Endothelial cell of umbilical vein (primary cell): ENCODE results near the gene PPFIBP2. TPM values are rescaled to one million over a fixed set of nuclear protein-coding genes. Genes with fewer than 3 reads are reported as not detected.

Source experiments
- BruUV-seq: library from RNA; stranded (reverse); fragments of 400-500 nt; replicated peaks from 2 replicates; lab custom pipeline; 2021; lab: Mats Ljungman, UMichigan
- CTCF ChIA-PET: fragments of 300-600, 350-600 bp; sonication (Branson Sonifier 250); formaldehyde crosslinking; loops from one replicate; lab custom pipeline; 2021; ENCODE audit warnings: antibody characterized with exemption, inconsistent platforms; lab: Charles Lee
- POLR2A ChIA-PET: fragments of 300-600, 350-600 bp; sonication (Branson Sonifier 250); formaldehyde crosslinking; loops from one replicate; lab custom pipeline; 2021; ENCODE audit warnings: antibody characterized with exemption, inconsistent platforms; lab: Charles Lee
- DNase-seq: peaks from one replicate; pipeline ENCODE4 v3.0.0-alpha.2; 2011; ENCODE audit warnings: low read depth, low spot score
- FAIRE-seq: peaks from 2 replicates; lab custom pipeline; 2011; peaks lifted over from hg19 to GRCh38; lab: Jason Lieb, UNC
- H2AFZ ChIP-seq: 2 replicates; pipeline ENCODE4 v1.6.0; 2012; ENCODE audit warnings: low read depth, low read length, control low read depth, inconsistent platforms
- H3K27ac ChIP-seq: 2 replicates; pipeline ENCODE4 v1.5.1; 2011; ENCODE audit warnings: low read depth, mild to moderate bottlenecking, control low read depth, low read length, moderate library complexity; ENCODE audit not compliant: insufficient read depth
- H3K27me3 ChIP-seq, 2 experiments: 2 replicates each; pipeline versions ENCODE4 v1.6.0 to v1.6.1; 2011; ENCODE audit warnings: low read length in 2 of 2, mixed read lengths in 1 of 2; ENCODE audit not compliant: control insufficient read depth in 2 of 2, insufficient read depth in 2 of 2
- H3K36me3 ChIP-seq, 2 experiments: 2 replicates in 1 of 2; 3 replicates in 1 of 2; pipeline ENCODE4 v1.5.1; 2011; ENCODE audit warnings: low read length in 2 of 2, mild to moderate bottlenecking in 1 of 2, moderate library complexity in 1 of 2; ENCODE audit not compliant: control insufficient read depth in 2 of 2, insufficient read depth in 2 of 2; ENCODE audit errors: extremely low read depth in 1 of 2
- H3K4me1 ChIP-seq: 3 replicates; pipeline ENCODE4 v1.5.1; 2011; ENCODE audit warnings: mild to moderate bottlenecking, low read length; ENCODE audit not compliant: control insufficient read depth, insufficient read depth; ENCODE audit errors: extremely low read depth
- H3K4me2 ChIP-seq: 2 replicates; pipeline ENCODE4 v1.6.1; 2011; ENCODE audit warnings: low read length, control low read depth, mixed read lengths; ENCODE audit not compliant: insufficient read depth
- H3K4me3 ChIP-seq, 3 experiments: fragments of 200-600 bp in 1 of 3; sonication (generic), shearing (Covaris generic) in 1 of 3; replicated peaks in 1 of 3; 2 replicates each; pipeline ENCODE4 v1.5.1; 2011 to 2016; ENCODE audit warnings: control low read depth in 3 of 3, low read length in 3 of 3, mild to moderate bottlenecking in 2 of 3, inconsistent platforms in 1 of 3, low read depth in 1 of 3, moderate library complexity in 1 of 3; ENCODE audit not compliant: insufficient read depth in 1 of 3
- H3K79me2 ChIP-seq: 2 replicates; pipeline ENCODE4 v1.6.0; 2012; ENCODE audit warnings: low read length, inconsistent platforms; ENCODE audit not compliant: control insufficient read depth, insufficient read depth
- H3K9ac ChIP-seq: replicated peaks from 2 replicates; pipeline ENCODE3; 2011; ENCODE audit warnings: low read length, control low read depth; ENCODE audit not compliant: insufficient read depth; ENCODE audit errors: extremely low read depth
- H3K9me1 ChIP-seq: replicated peaks from 3 replicates; pipeline ENCODE4 v1.6.0; 2011; ENCODE audit warnings: mild to moderate bottlenecking, low read length; ENCODE audit not compliant: control insufficient read depth, insufficient read depth; ENCODE audit errors: extremely low read depth
- H3K9me3 ChIP-seq: replicated peaks from 2 replicates; pipeline ENCODE4 v1.5.1; 2012; ENCODE audit warnings: low read length, inconsistent platforms; ENCODE audit not compliant: control insufficient read depth, insufficient read depth
- H4K20me1 ChIP-seq: replicated peaks from 2 replicates; pipeline ENCODE3; 2011; ENCODE audit warnings: mild to moderate bottlenecking, low read length; ENCODE audit not compliant: control insufficient read depth, insufficient read depth; ENCODE audit errors: extremely low read depth
- EZH2 ChIP-seq: IDR thresholded peaks from 2 replicates; pipeline ENCODE4 v1.6.1; 2012; ENCODE audit warnings: borderline replicate concordance, low read depth, mild to moderate bottlenecking, moderate library complexity, low read length, inconsistent platforms; ENCODE audit not compliant: severe bottlenecking
- FOS ChIP-seq: IDR thresholded peaks from 2 replicates; pipeline ENCODE4 v1.6.1; 2011; ENCODE audit warnings: mild to moderate bottlenecking, low read length, moderate library complexity, borderline replicate concordance; ENCODE audit not compliant: insufficient read depth
- GATA2 ChIP-seq: IDR thresholded peaks from 2 replicates; pipeline ENCODE4 v1.7.0; 2011; ENCODE audit warnings: low read depth, mild to moderate bottlenecking, moderate library complexity, mixed read lengths, low read length; ENCODE audit not compliant: insufficient read length, insufficient read depth
- JUN ChIP-seq: IDR thresholded peaks from 2 replicates; pipeline ENCODE4 v1.6.1; 2011; ENCODE audit warnings: borderline replicate concordance, low read depth; ENCODE audit not compliant: insufficient read length, insufficient read depth
- MYC ChIP-seq: IDR thresholded peaks from one replicate; pipeline ENCODE4 v1.6.1; 2011; ENCODE audit warnings: mild to moderate bottlenecking, low read depth, low read length
- POLR2A ChIP-seq: IDR thresholded peaks from 2 replicates; pipeline ENCODE4 v1.6.1; 2012; ENCODE audit warnings: low read depth, mild to moderate bottlenecking, control low read depth, low read length
- POLR2AphosphoS5 ChIP-seq: IDR thresholded peaks from 2 replicates; pipeline ENCODE4 v1.6.1; 2012; ENCODE audit warnings: low read depth, mild to moderate bottlenecking, control low read depth, low read length, moderate library complexity; ENCODE audit not compliant: insufficient read depth
- dilution Hi-C: fragments of 300-500 bp; cut with MboI; formaldehyde crosslinking; loops from one replicate; pipeline ENCODE4 v1.15.0; 2019; ENCODE audit warnings: low sequenced_read_pairs; ENCODE audit not compliant: extremely low pct_ligation_motif_present
- intact Hi-C: fragments of 100-400 bp; cut with micrococcal nuclease; formaldehyde crosslinking; loops from one replicate; pipeline ENCODE4 v1.10.0; 2022
- polyA plus RNA-seq, 4 experiments: library from polyadenylated mRNA; depleted of rRNA in 3 of 4; stranded (reverse) in 3 of 4; unstranded in 1 of 4; fragments of >200 nt; gene quantifications; 2 replicates each; pipeline versions ENCODE4 v1.2.1 to v1.2.3, GENCODE V29; 2011 to 2012; ENCODE audit warnings: missing spikeins in 1 of 4
- total RNA-seq: library from RNA; stranded (reverse); gene quantifications from 2 replicates; pipeline ENCODE4 v1.2.3, GENCODE V29; 2021
- TF ChIP-seq, protein P1 (sequence below): IDR thresholded peaks from 2 replicates; pipeline ENCODE4 v1.6.1; 2011; ENCODE audit not compliant: insufficient read depth, insufficient read length
- TF ChIP-seq, protein P2 (sequence below), 2 donors: IDR thresholded peaks; 1 replicate in 1 of 2; 2 replicates in 1 of 2; pipeline ENCODE4 v1.5.1; 2011; ENCODE audit warnings: low read length in 2 of 2, mild to moderate bottlenecking in 2 of 2, moderate library complexity in 2 of 2, control low read depth in 1 of 2, inconsistent platforms in 1 of 2, low read depth in 1 of 2; ENCODE audit not compliant: insufficient read depth in 1 of 2; ENCODE audit errors: extremely low read depth in 1 of 2

PPFIBP2 gene
- total and polyA plus RNA-seq, 2 donors (not counting 3 experiments of a cell fraction or from before 2014, with no cell fraction given), result 1.3 to 4.0 TPM

DNA sequence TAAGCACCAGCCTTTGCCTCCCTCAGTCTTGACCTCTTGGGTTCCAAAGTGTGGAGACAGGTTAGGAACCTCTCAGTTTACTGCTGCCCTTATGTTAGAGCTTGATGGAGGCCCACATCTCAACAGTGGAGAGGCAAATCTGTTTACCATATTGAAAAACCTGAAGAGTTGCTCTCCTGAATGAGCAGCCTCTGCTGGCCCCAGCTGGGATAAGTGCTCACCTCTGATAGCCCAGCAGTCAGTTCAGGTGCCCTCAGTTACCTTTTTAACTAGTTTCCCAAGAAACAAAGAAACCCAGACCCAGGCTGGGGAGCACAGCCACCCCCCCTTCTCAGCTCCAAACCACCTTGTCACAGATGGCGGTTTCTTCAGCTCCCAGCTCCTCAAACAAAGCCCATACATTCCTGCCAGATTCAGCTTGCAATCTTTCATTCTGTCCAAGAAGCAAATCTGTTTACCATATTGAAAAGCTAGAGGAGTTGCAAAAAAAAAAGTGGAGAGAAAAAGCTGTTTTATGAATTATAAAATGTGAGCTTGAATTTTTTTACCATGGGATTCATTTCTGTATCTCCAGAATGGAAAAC is 57.2 kb downstream of the PPFIBP2 start:
- no peak for DNase-seq
- H4K20me1 ChIP-seq, result no peaks in the 10 kb centered on the region
- no TSS peak for BruUV-seq
- H3K36me3 ChIP-seq, result no peaks in the 10 kb centered on the region
- no peaks in the 10 kb centered on the region for H3K79me2 ChIP-seq
- no peak overlapping the region for H2AFZ ChIP-seq
- peaks cover 32 to 34% of the 10 kb centered on the region in 2 experiments for H3K27me3 ChIP-seq
- dilution Hi-C loops, result no loop called here
- no peak overlapping the region for H3K4me3 ChIP-seq
- peaks cover 6% of the 10 kb centered on the region for H3K4me1 ChIP-seq
- H3K4me2 ChIP-seq, result no peak overlapping the region
- ChIA-PET POLR2A (interaction anchor here (2.0 kb wide), 1 partner anchor 86 kb away, joined by 11 read pairs; no protein-coding TSS in a partner anchor), CTCF (interaction anchor here (0.7 to 12.1 kb wide), 41 partner anchors 11 to 528 kb away, joined by 3 to 766 read pairs (median 7); partner anchors contain the start of genes EIF3F and PPFIBP2)
- intact Hi-C loops, result loop anchor here (1.0 to 5.0 kb wide), 5 partner anchors 58 to 474 kb away; partner anchors contain the start of gene PPFIBP2
- H3K9me3 ChIP-seq, result no peaks in the 10 kb centered on the region
- H3K9me1 ChIP-seq, result no peaks in the 10 kb centered on the region
- H3K9ac ChIP-seq, result no peak overlapping the region
- FAIRE-seq, result no peak
- TF ChIP-seq EZH2 (no peak), POLR2AphosphoS5 (no peak), POLR2A (no peak), JUN (no peak), GATA2 (no peak), FOS (no peak), MYC (no peak)
- TF ChIP-seq, protein P1, sequence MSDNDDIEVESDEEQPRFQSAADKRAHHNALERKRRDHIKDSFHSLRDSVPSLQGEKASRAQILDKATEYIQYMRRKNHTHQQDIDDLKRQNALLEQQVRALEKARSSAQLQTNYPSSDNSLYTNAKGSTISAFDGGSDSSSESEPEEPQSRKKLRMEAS, result no peak
- TF ChIP-seq, protein P2, sequence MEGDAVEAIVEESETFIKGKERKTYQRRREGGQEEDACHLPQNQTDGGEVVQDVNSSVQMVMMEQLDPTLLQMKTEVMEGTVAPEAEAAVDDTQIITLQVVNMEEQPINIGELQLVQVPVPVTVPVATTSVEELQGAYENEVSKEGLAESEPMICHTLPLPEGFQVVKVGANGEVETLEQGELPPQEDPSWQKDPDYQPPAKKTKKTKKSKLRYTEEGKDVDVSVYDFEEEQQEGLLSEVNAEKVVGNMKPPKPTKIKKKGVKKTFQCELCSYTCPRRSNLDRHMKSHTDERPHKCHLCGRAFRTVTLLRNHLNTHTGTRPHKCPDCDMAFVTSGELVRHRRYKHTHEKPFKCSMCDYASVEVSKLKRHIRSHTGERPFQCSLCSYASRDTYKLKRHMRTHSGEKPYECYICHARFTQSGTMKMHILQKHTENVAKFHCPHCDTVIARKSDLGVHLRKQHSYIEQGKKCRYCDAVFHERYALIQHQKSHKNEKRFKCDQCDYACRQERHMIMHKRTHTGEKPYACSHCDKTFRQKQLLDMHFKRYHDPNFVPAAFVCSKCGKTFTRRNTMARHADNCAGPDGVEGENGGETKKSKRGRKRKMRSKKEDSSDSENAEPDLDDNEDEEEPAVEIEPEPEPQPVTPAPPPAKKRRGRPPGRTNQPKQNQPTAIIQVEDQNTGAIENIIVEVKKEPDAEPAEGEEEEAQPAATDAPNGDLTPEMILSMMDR (IDR thresholded peaks at IDR 0.05; ENCODE audit: extremely low read depth in 1 of 2, insufficient read depth in 1 of 2, low read depth in 1 of 2, low read length in 2 of 2), result no peak
- H3K27ac ChIP-seq, result no peak overlapping the region
